SK-N-SH treated with all-trans-retinoic acid at 6 μM for 48 hours (cell line): ENCODE data around the gene GPC2.
"Not testable (repeated sequence)": the region's sequence is repeated elsewhere in the genome, so short reads cannot be mapped to it uniquely, and the experiment has no call there.

Experiments used
- ATAC-seq: fragments of 200-7000 bp; cut with Tn5 transposase; 3 replicates; pipeline ENCODE4 v1.9.1; 2020; ENCODE audit warnings: mild to moderate bottlenecking, moderate library complexity
- ARNTL ChIP-seq: fragments of 450-650 bp; formaldehyde crosslinking; IDR thresholded peaks from 2 replicates; pipeline ENCODE4 v1.5.0; 2020; ENCODE audit warnings: low read depth, mild to moderate bottlenecking, moderate library complexity, borderline replicate concordance
- BACH2 ChIP-seq: fragments of 250-450 bp; sonication (Bioruptor Pico); IDR thresholded peaks from 2 replicates; pipeline ENCODE4 v1.9.0; 2021; ENCODE audit warnings: mild to moderate bottlenecking, borderline replicate concordance
- CSDC2 ChIP-seq: fragments of 250-450 bp; sonication (Bioruptor Pico); IDR thresholded peaks from 2 replicates; pipeline ENCODE4 v1.5.0; 2020; ENCODE audit warnings: mild to moderate bottlenecking, moderate library complexity
- ESRRG ChIP-seq: fragments of 250-450 bp; sonication (Bioruptor Pico); IDR thresholded peaks from 2 replicates; pipeline ENCODE4 v1.6.1; 2021; ENCODE audit warnings: mild to moderate bottlenecking
- GLIS3 ChIP-seq: fragments of 250-450 bp; sonication (Bioruptor Pico); IDR thresholded peaks from 2 replicates; pipeline ENCODE4 v1.5.0; 2020; ENCODE audit warnings: mild to moderate bottlenecking, moderate library complexity
- ISL1 ChIP-seq: fragments of 250-450 bp; sonication (Bioruptor Pico); IDR thresholded peaks from 2 replicates; pipeline ENCODE4 v2.1.2; 2022; ENCODE audit warnings: mild to moderate bottlenecking, moderate library complexity
- OSR1 ChIP-seq: fragments of 250-450 bp; sonication (Bioruptor Pico); IDR thresholded peaks from 2 replicates; pipeline ENCODE4 v1.8.0; 2022; ENCODE audit warnings: moderate library complexity, mild to moderate bottlenecking, inconsistent platforms
- PPARA ChIP-seq: fragments of 250-450 bp; sonication (Bioruptor Pico); IDR thresholded peaks from 2 replicates; pipeline ENCODE4 v1.5.0; 2020; ENCODE audit warnings: mild to moderate bottlenecking, borderline replicate concordance
- RARB ChIP-seq: fragments of 250-450 bp; sonication (Bioruptor Pico); IDR thresholded peaks from 2 replicates; pipeline ENCODE4 v1.8.0; 2021; ENCODE audit warnings: mild to moderate bottlenecking, moderate library complexity
- SNAI2 ChIP-seq: fragments of 250-450 bp; sonication (Bioruptor Pico); IDR thresholded peaks from 2 replicates; pipeline ENCODE4 v1.5.0; 2020; ENCODE audit warnings: mild to moderate bottlenecking, moderate library complexity
- TCF4 ChIP-seq: fragments of 250-450 bp; sonication (Bioruptor Pico); IDR thresholded peaks from 2 replicates; pipeline ENCODE4 v1.8.0; 2021; ENCODE audit warnings: mild to moderate bottlenecking, moderate library complexity, borderline replicate concordance
- TOX ChIP-seq: fragments of 250-450 bp; sonication (Bioruptor Pico); IDR thresholded peaks from 2 replicates; pipeline ENCODE4 v1.8.0; 2021; ENCODE audit warnings: mild to moderate bottlenecking, moderate library complexity, borderline replicate concordance
- ZC3H10 ChIP-seq: fragments of 250-450 bp; sonication (Bioruptor Pico); IDR thresholded peaks from 2 replicates; pipeline ENCODE4 v1.5.1; 2021; ENCODE audit warnings: mild to moderate bottlenecking, moderate library complexity
- ZFP3 ChIP-seq: fragments of 250-450 bp; sonication (Bioruptor Pico); IDR thresholded peaks from 2 replicates; pipeline ENCODE4 v1.5.0; 2020; ENCODE audit warnings: mild to moderate bottlenecking, moderate library complexity
- ZFP30 ChIP-seq: fragments of 450-650 bp; formaldehyde crosslinking; IDR thresholded peaks from 2 replicates; pipeline ENCODE4 v1.5.0; 2022; ENCODE audit warnings: mild to moderate bottlenecking, moderate library complexity
- ZNF565 ChIP-seq: fragments of 450-650 bp; formaldehyde crosslinking; conservative IDR thresholded peaks from 2 replicates; pipeline ENCODE4 v1.5.0; 2020; ENCODE audit warnings: low read depth, mild to moderate bottlenecking, moderate library complexity
- ZNF70 ChIP-seq: fragments of 450-650 bp; formaldehyde crosslinking; IDR thresholded peaks from 2 replicates; pipeline ENCODE4 v1.5.0; 2020; ENCODE audit warnings: mild to moderate bottlenecking, moderate library complexity
- ZNF8 ChIP-seq: fragments of 450-650 bp; formaldehyde crosslinking; IDR thresholded peaks from 2 replicates; pipeline ENCODE4 v1.5.0; 2020; ENCODE audit warnings: mild to moderate bottlenecking, moderate library complexity
- TF ChIP-seq, protein P1 (sequence below): fragments of 250-450 bp; sonication (Bioruptor Pico); IDR thresholded peaks from 2 replicates; pipeline ENCODE4 v1.8.0; 2021; ENCODE audit warnings: low read depth, mild to moderate bottlenecking, moderate library complexity, borderline replicate concordance
- TF ChIP-seq, protein P2 (sequence below): fragments of 250-450 bp; sonication (Bioruptor Pico); IDR thresholded peaks from 2 replicates; pipeline ENCODE4 v1.5.1; 2021; ENCODE audit warnings: mild to moderate bottlenecking, moderate library complexity
- TF ChIP-seq, protein P3 (sequence below): fragments of 250-450 bp; sonication (Bioruptor Pico); IDR thresholded peaks from 2 replicates; pipeline ENCODE4 v1.5.1; 2020; ENCODE audit warnings: low read depth, mild to moderate bottlenecking, moderate library complexity
- TF ChIP-seq, protein P4 (sequence below): fragments of 250-450 bp; sonication (Bioruptor Pico); IDR thresholded peaks from 2 replicates; pipeline ENCODE4 v1.8.0; 2020; ENCODE audit warnings: mild to moderate bottlenecking, moderate library complexity, borderline replicate concordance
- TF ChIP-seq, protein P5 (sequence below): fragments of 250-450 bp; sonication (Bioruptor Pico); IDR thresholded peaks from 2 replicates; pipeline ENCODE4 v1.5.0; 2020; ENCODE audit warnings: mild to moderate bottlenecking, moderate library complexity

Gene GPC2, protein sequence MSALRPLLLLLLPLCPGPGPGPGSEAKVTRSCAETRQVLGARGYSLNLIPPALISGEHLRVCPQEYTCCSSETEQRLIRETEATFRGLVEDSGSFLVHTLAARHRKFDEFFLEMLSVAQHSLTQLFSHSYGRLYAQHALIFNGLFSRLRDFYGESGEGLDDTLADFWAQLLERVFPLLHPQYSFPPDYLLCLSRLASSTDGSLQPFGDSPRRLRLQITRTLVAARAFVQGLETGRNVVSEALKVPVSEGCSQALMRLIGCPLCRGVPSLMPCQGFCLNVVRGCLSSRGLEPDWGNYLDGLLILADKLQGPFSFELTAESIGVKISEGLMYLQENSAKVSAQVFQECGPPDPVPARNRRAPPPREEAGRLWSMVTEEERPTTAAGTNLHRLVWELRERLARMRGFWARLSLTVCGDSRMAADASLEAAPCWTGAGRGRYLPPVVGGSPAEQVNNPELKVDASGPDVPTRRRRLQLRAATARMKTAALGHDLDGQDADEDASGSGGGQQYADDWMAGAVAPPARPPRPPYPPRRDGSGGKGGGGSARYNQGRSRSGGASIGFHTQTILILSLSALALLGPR

DNA sequence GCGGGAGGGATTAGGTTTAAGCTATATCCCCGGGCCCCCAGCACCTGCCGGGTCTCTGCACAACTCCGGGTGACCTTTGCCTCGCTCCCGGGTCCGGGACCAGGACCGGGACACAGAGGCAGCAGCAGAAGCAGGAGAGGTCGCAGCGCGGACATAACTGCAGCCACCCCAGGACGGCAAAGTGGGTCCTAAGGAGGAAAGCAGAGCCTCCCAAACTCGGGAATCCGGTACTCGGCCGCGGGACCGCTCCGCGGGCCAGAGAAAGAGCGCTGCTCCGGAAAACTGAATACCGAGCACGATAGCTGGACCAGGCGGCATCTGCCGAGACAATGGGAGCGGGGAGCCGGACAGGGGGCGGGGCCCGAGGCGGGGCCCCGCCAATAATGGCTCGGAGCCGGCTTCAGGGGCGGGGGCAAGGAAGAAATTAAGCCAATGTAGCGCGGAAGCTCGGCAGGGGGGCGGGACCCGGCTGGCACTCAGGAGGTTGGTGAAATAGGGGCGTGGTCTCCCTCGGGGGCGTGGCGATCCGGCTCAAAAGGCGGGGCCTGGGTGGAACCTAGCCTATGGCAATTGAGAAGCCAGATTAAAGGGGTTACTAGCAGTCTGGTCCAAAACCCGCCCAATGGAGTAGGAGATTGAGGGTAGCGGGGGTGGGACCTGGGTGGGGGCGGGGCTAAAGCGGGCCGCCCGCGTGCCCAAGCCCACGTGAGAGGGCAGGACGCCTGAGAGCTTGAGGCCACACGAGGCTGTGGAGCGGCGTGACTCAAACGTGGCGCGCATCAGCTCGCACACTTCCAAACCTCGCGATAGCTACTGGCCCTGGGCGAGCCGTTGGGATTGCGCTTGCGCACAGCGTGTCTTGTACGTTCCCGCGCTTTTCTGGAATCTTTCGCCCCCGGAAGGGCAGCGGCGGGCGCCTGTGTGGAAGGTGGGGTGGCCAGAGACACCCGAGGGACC, at the start of gene GPC2, which contains the start of gene STAG3:
GPC2 (minus strand) TSS at position 337 of the 957 bp plus-strand sequence; CDS start at position 155, 182 bp downstream.
STAG3 (plus strand) TSS at position 874 of the 957 bp plus-strand sequence. CDS start 2,639 bp downstream, outside the sequence.
- peak; percentile 97 for ATAC-seq
- no peak for TF ChIP-seq ISL1
- no peak for TF ChIP-seq ZC3H10 (CRISPR knock-in tag)
- TF ChIP-seq CSDC2 (CRISPR knock-in tag): no peak
- no peak for TF ChIP-seq ZFP30 (CRISPR knock-in tag)
- TF ChIP-seq, protein P1, sequence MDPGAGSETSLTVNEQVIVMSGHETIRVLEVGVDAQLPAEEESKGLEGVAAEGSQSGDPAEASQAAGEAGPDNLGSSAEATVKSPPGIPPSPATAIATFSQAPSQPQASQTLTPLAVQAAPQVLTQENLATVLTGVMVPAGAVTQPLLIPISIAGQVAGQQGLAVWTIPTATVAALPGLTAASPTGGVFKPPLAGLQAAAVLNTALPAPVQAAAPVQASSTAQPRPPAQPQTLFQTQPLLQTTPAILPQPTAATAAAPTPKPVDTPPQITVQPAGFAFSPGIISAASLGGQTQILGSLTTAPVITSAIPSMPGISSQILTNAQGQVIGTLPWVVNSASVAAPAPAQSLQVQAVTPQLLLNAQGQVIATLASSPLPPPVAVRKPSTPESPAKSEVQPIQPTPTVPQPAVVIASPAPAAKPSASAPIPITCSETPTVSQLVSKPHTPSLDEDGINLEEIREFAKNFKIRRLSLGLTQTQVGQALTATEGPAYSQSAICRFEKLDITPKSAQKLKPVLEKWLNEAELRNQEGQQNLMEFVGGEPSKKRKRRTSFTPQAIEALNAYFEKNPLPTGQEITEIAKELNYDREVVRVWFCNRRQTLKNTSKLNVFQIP (CRISPR knock-in tag): no peak
- no peak for TF ChIP-seq GLIS3 (CRISPR knock-in tag)
- no peak for TF ChIP-seq PPARA (CRISPR knock-in tag)
- peak; percentile 53; the same call in 1 of the 2 replicates for TF ChIP-seq ESRRG (CRISPR knock-in tag)
- TF ChIP-seq TCF4: no peak
- no peak for TF ChIP-seq ZFP3 (CRISPR knock-in tag)
- TF ChIP-seq, protein P2, sequence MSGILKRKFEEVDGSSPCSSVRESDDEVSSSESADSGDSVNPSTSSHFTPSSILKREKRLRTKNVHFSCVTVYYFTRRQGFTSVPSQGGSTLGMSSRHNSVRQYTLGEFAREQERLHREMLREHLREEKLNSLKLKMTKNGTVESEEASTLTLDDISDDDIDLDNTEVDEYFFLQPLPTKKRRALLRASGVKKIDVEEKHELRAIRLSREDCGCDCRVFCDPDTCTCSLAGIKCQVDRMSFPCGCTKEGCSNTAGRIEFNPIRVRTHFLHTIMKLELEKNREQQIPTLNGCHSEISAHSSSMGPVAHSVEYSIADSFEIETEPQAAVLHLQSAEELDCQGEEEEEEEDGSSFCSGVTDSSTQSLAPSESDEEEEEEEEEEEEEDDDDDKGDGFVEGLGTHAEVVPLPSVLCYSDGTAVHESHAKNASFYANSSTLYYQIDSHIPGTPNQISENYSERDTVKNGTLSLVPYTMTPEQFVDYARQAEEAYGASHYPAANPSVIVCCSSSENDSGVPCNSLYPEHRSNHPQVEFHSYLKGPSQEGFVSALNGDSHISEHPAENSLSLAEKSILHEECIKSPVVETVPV (CRISPR knock-in tag): no peak
- TF ChIP-seq ZNF565 (CRISPR knock-in tag): 0 out of 2 replicates have a peak, but pooled peaks have one; percentile 38
- TF ChIP-seq ZNF8 (CRISPR knock-in tag): no peak
- no peak for TF ChIP-seq OSR1
- TF ChIP-seq, protein P3, sequence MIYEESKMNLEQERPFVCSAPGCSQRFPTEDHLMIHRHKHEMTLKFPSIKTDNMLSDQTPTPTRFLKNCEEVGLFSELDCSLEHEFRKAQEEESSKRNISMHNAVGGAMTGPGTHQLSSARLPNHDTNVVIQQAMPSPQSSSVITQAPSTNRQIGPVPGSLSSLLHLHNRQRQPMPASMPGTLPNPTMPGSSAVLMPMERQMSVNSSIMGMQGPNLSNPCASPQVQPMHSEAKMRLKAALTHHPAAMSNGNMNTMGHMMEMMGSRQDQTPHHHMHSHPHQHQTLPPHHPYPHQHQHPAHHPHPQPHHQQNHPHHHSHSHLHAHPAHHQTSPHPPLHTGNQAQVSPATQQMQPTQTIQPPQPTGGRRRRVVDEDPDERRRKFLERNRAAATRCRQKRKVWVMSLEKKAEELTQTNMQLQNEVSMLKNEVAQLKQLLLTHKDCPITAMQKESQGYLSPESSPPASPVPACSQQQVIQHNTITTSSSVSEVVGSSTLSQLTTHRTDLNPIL (CRISPR knock-in tag): no peak
- TF ChIP-seq ZNF70: peak; percentile 31; the same call in 1 of the 2 replicates
- TF ChIP-seq, protein P4, sequence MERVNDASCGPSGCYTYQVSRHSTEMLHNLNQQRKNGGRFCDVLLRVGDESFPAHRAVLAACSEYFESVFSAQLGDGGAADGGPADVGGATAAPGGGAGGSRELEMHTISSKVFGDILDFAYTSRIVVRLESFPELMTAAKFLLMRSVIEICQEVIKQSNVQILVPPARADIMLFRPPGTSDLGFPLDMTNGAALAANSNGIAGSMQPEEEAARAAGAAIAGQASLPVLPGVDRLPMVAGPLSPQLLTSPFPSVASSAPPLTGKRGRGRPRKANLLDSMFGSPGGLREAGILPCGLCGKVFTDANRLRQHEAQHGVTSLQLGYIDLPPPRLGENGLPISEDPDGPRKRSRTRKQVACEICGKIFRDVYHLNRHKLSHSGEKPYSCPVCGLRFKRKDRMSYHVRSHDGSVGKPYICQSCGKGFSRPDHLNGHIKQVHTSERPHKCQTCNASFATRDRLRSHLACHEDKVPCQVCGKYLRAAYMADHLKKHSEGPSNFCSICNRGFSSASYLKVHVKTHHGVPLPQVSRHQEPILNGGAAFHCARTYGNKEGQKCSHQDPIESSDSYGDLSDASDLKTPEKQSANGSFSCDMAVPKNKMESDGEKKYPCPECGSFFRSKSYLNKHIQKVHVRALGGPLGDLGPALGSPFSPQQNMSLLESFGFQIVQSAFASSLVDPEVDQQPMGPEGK (CRISPR knock-in tag): no peak
- TF ChIP-seq, protein P5, sequence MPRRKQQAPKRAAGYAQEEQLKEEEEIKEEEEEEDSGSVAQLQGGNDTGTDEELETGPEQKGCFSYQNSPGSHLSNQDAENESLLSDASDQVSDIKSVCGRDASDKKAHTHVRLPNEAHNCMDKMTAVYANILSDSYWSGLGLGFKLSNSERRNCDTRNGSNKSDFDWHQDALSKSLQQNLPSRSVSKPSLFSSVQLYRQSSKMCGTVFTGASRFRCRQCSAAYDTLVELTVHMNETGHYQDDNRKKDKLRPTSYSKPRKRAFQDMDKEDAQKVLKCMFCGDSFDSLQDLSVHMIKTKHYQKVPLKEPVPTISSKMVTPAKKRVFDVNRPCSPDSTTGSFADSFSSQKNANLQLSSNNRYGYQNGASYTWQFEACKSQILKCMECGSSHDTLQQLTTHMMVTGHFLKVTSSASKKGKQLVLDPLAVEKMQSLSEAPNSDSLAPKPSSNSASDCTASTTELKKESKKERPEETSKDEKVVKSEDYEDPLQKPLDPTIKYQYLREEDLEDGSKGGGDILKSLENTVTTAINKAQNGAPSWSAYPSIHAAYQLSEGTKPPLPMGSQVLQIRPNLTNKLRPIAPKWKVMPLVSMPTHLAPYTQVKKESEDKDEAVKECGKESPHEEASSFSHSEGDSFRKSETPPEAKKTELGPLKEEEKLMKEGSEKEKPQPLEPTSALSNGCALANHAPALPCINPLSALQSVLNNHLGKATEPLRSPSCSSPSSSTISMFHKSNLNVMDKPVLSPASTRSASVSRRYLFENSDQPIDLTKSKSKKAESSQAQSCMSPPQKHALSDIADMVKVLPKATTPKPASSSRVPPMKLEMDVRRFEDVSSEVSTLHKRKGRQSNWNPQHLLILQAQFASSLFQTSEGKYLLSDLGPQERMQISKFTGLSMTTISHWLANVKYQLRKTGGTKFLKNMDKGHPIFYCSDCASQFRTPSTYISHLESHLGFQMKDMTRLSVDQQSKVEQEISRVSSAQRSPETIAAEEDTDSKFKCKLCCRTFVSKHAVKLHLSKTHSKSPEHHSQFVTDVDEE (CRISPR knock-in tag): no peak
- TF ChIP-seq SNAI2: no peak
- no peak for TF ChIP-seq RARB (CRISPR knock-in tag)
- TF ChIP-seq ARNTL (CRISPR knock-in tag): peak; percentile 64; the same call in 1 of the 2 replicates
- TF ChIP-seq TOX (CRISPR knock-in tag): no peak
- TF ChIP-seq BACH2 (CRISPR knock-in tag): no peak

DNA sequence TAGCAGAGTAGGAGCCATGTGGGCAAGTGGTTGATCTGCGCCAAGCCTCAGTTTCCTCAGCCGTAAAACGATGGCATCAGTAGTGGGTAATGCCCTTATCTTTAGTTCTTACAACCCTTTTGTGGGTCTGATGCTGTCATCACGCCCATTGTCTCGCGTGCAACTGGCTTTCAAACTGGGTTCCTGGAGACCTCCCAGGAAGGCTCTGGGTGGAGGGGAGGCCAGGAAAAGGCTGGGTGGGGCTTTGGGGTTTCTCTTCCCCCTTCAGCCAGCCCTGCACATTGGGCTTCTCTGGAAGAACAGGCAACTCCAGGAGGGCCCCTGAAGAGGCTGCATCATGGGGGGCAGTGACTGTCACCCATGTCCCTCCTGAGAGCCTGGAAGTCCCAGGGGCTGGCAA, 47.7 kb upstream of the GPC2 start:
- not testable (repeated sequence) for ATAC-seq

DNA sequence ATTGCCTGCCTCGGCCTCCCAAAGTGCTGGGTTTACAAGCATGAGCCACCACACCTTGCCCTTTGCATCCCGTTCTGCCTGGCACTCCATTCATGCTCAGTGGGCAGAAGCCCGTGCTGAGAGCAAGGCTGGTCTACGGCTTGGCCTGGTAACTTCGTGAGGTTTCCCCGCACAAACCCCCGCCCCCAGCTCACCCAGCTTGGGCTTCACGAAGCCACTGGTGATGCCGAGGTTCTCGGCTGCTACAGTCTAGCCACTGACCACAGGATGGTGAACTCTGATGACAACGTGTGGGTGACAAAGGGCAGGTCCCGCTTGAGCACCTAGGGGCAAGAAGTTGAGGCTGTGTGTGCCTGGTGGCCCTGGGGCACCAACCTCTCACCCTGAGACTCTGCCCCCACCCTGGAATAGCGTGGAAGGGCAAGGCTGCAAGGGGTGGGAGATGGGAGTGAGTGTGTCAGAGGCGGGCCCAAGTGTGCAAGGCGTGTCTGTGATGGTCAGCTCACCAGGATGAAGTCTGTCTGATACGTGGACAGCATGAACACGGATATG, 46.3 kb upstream of the GPC2 start:
- ATAC-seq: not testable (repeated sequence)
